ENCODE measurements around the gene DMD.

DNA sequence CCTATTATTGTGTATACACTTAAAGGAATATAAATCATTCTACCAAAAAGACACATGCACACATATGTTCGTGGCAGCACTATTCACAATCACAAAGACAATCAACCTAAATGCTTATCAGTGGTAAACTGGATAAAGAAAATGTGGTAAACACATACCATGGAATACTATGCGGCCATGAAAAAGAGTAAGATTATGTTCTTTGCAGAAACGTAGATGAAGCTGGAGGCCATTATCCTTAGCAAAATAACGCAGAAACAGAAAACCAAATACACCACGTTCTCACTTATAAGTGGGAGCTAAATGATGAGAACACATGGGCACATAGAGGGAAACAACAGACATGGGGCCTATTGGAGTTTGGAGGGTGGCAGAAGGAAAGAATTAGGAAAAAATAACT, 593.2 kb downstream of the DMD start:
- TF ChIP-seq TAF1 (IDR thresholded peaks at IDR 0.05; ENCODE audit: borderline replicate concordance, low read depth, low read length), result no peak
- no peak for TF ChIP-seq POLR2A (IDR thresholded peaks at IDR 0.05; ENCODE audit: low read depth, low read length)
- TF ChIP-seq POLR2AphosphoS5 (IDR thresholded peaks at IDR 0.05; ENCODE audit: low read depth, low read length), result no peak
